Kidney (tissue), 14 donors: ENCODE measurements around the gene ZPR1. TPM values are rescaled to one million over a fixed set of nuclear protein-coding genes. Genes with fewer than 3 reads are reported as not detected.

Source experiments
- DNase-seq, 5 donors: peaks; one replicate each; pipeline ENCODE4 v3.0.0-alpha.2; 2013 to 2020
- FAIRE-seq: peaks from 2 replicates; lab custom pipeline; 2012; peaks lifted over from hg19 to GRCh38; lab: Jason Lieb, UNC
- H3K27ac ChIP-seq, 2 donors: one replicate each; pipeline ENCODE4 v1.7.0; 2013; ENCODE audit warnings: low read depth in 2 of 2, low read length in 2 of 2, inconsistent platforms in 1 of 2
- H3K27me3 ChIP-seq: one replicate; pipeline ENCODE4 v1.7.1; 2013; ENCODE audit warnings: low read length, inconsistent platforms; ENCODE audit not compliant: control insufficient read depth, insufficient read depth
- H3K36me3 ChIP-seq, 3 donors: one replicate each; pipeline versions ENCODE4 v1.7.0 to v1.7.1; 2013; ENCODE audit warnings: low read length in 3 of 3, control low read depth in 1 of 3, inconsistent platforms in 1 of 3; ENCODE audit not compliant: insufficient read depth in 3 of 3, control insufficient read depth in 2 of 3
- H3K4me1 ChIP-seq, 3 donors: one replicate each; pipeline versions ENCODE4 v1.7.0 to v1.7.1; 2013; ENCODE audit warnings: low read length in 3 of 3, inconsistent platforms in 1 of 3, low read depth in 1 of 3; ENCODE audit not compliant: control insufficient read depth in 2 of 3, insufficient read depth in 2 of 3
- H3K4me3 ChIP-seq, 3 donors: one replicate each; pipeline versions ENCODE4 v1.7.0 to v1.8.1; 2013; ENCODE audit warnings: low read length in 3 of 3, control low read depth in 1 of 3, inconsistent platforms in 1 of 3
- H3K9ac ChIP-seq, 3 donors: one replicate each; pipeline versions ENCODE4 v1.7.0 to v1.7.1; 2013; ENCODE audit warnings: low read length in 3 of 3, control low read depth in 1 of 3, inconsistent platforms in 1 of 3
- H3K9me3 ChIP-seq, 3 donors: one replicate each; pipeline versions ENCODE4 v1.7.0 to v1.7.1; 2013; ENCODE audit warnings: low read length in 3 of 3, control low read depth in 1 of 3, inconsistent platforms in 1 of 3; ENCODE audit not compliant: control insufficient read depth in 2 of 3, insufficient read depth in 1 of 3
- intact Hi-C: fragments of 100-400 bp; cut with DNase I; formaldehyde crosslinking; loops from one replicate; pipeline ENCODE4 v1.11.1; 2022
- polyA plus RNA-seq: library from polyadenylated mRNA; stranded (reverse); fragments of 350-450 nt; fragmentation: Illumina TruSeq; extraction: RNeasy Lipid Tissue Mini Kit (QIAGEN cat#74804); gene quantifications from one replicate; pipeline ENCODE4 v1.2.3, GENCODE V29; 2014; ENCODE audit warnings: low read depth, low replicate concordance; ENCODE audit not compliant: insufficient read depth
- total RNA-seq: library from RNA; stranded (reverse); fragmentation: NEBNext Ultra II Directional; extraction: Animal tissue kit (Norgen Biotek cat#: 25700); gene quantifications from one replicate; pipeline ENCODE4 v1.2.1, GENCODE V29; 2021
- TF ChIP-seq, protein P1 (sequence below): IDR thresholded peaks from 3 replicates; pipeline ENCODE4 v1.5.1; 2012; ENCODE audit warnings: mild to moderate bottlenecking, moderate library complexity, borderline replicate concordance; ENCODE audit not compliant: insufficient read depth; ENCODE audit errors: extremely low read depth
- donor health status: control.
- donor health status: control.
- donor health status: control.
- donor health status: control.
- donor health status: control.
- donor health status: DM: yes; HTN: yes; CAD: no.
- donor health status: Normal renal cell carcinoma (clear cell type).

The ZPR1 gene
- total and polyA plus RNA-seq, 2 donors from 2014 or later, result 30.0 to 40.2 TPM

DNA sequence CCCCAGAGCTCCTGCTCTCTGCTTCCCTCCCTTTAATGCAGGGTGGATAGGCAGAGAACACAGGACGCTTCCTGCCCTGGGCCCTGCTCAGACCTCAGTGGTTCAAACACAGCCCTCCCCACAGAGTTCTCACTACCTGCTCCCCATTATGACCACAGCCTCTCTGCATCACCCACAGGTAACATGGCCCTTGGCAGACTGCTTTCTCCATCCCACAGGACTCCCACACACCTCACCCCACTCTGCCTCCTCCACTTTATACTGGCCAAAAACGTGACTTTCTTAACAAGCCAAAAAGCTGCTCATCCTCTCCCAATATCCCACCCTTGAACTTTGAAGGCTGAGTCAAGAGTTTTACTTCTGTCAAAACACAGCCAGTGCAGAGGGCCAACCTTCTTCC lies 48.8 kb downstream of the ZPR1 start:
- Histone ChIP-seq H3K36me3 (no peaks in the 10 kb centered on the region), H3K4me3 (no peak overlapping the region), H3K9ac (no peak overlapping the region), H3K4me1 (no peaks in the 10 kb centered on the region), H3K27me3 (no peaks in the 10 kb centered on the region), H3K9me3 (no peaks in the 10 kb centered on the region), H3K27ac (no peak overlapping the region)
- TF ChIP-seq, protein P1, sequence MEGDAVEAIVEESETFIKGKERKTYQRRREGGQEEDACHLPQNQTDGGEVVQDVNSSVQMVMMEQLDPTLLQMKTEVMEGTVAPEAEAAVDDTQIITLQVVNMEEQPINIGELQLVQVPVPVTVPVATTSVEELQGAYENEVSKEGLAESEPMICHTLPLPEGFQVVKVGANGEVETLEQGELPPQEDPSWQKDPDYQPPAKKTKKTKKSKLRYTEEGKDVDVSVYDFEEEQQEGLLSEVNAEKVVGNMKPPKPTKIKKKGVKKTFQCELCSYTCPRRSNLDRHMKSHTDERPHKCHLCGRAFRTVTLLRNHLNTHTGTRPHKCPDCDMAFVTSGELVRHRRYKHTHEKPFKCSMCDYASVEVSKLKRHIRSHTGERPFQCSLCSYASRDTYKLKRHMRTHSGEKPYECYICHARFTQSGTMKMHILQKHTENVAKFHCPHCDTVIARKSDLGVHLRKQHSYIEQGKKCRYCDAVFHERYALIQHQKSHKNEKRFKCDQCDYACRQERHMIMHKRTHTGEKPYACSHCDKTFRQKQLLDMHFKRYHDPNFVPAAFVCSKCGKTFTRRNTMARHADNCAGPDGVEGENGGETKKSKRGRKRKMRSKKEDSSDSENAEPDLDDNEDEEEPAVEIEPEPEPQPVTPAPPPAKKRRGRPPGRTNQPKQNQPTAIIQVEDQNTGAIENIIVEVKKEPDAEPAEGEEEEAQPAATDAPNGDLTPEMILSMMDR, result no peak
- DNase-seq (no peak), FAIRE-seq (no peak)
- intact Hi-C loops, result no loop called here

DNA sequence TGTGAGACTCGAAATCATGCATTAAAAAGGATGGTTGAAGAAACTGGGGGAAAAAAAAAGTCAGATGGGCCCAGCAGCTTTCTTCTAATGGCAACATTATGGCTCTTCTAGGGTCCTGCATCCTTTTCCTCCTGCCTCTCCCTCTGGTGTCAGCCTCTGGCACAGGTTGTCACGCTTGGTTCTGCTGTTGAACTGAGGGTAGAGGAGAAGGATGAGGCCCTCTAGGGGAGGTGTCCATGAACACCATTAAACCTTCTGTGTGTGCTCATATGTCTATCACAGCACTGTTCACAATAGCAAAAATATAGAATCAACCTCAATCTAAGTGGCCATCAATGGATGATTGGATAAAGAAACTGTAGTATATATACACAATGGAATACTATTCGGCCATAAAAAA lies 51.1 kb downstream of the ZPR1 start:
- Histone ChIP-seq H3K27me3 (no peaks in the 10 kb centered on the region), H3K4me1 (peaks cover 0 to 2% (median 0%) of the 10 kb centered on the region in 3 donors), H3K36me3 (no peaks in the 10 kb centered on the region), H3K4me3 (no peak overlapping the region), H3K9ac (no peak overlapping the region), H3K9me3 (no peaks in the 10 kb centered on the region), H3K27ac (no peak overlapping the region)
- intact Hi-C loops, result no loop called here
- no peak for FAIRE-seq
- DNase-seq, result no peak
- TF ChIP-seq, protein P1, result no peak

DNA sequence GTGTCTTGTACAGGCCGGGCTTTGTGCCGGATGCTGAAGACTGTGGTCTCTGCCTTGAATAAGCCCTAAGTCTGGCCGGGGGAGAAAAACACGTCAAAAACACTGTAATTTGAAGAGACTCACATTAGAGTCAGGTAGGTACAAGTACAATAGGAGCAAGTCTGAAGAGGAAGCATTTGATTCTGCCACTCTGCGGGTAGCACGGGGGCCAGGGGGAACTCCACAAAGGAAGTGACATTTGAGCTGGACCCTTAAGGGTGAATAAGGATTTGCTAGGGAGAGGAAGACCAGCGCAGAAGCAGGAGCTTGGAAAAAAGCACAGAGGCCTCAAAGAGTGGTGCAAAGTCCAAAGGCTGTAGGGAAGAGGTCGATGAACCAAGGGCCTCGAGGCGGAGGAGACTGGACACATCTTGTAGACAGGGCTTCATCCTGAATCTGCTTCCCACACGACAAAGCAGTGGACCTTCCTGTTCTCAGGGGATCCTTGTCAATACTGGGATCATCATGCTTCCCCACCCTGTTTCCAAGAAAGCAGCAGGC lies 53.8 kb downstream of the ZPR1 start:
- no peaks in the 10 kb centered on the region for H3K9me3 ChIP-seq
- TF ChIP-seq, protein P1, result no peak
- no peak overlapping the region for H3K4me3 ChIP-seq
- FAIRE-seq (no peak), DNase-seq (no peak)
- no peak overlapping the region for H3K9ac ChIP-seq
- H3K4me1 ChIP-seq, result peaks cover 0 to 2% (median 0%) of the 10 kb centered on the region in 3 donors
- no peaks in the 10 kb centered on the region for H3K27me3 ChIP-seq
- H3K27ac ChIP-seq, result no peak overlapping the region
- intact Hi-C loops, result no loop called here
- no peaks in the 10 kb centered on the region for H3K36me3 ChIP-seq
